ENCODE measurements around the gene GGN. TPM values are rescaled to one million over a fixed set of nuclear protein-coding genes. Genes with fewer than 3 reads are reported as not detected.

The GGN gene
- polyA plus RNA-seq, 1 donor (not counting 4 experiments of a cell fraction or from before 2014, with no cell fraction given), result not detected

- DNase-seq (ENCODE audit: low read depth, low spot score) (no peak), FAIRE-seq (no peak)
- TF ChIP-seq EZH2 (IDR thresholded peaks at IDR 0.05; ENCODE audit: low read length), result no peak
- TF ChIP-seq, protein P1, sequence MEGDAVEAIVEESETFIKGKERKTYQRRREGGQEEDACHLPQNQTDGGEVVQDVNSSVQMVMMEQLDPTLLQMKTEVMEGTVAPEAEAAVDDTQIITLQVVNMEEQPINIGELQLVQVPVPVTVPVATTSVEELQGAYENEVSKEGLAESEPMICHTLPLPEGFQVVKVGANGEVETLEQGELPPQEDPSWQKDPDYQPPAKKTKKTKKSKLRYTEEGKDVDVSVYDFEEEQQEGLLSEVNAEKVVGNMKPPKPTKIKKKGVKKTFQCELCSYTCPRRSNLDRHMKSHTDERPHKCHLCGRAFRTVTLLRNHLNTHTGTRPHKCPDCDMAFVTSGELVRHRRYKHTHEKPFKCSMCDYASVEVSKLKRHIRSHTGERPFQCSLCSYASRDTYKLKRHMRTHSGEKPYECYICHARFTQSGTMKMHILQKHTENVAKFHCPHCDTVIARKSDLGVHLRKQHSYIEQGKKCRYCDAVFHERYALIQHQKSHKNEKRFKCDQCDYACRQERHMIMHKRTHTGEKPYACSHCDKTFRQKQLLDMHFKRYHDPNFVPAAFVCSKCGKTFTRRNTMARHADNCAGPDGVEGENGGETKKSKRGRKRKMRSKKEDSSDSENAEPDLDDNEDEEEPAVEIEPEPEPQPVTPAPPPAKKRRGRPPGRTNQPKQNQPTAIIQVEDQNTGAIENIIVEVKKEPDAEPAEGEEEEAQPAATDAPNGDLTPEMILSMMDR (optimal IDR thresholded peaks at IDR 0.05 in 1 of 3, IDR thresholded peaks at IDR 0.05 in 1 of 3, conservative IDR thresholded peaks at IDR 0.05 in 1 of 3; ENCODE audit: extremely low read depth in 1 of 3, insufficient read depth in 2 of 3, low read length in 3 of 3), result no peak
- Histone ChIP-seq H4K20me1 (ENCODE audit: control insufficient read depth, extremely low read depth, insufficient read depth, low read length) (no peaks in the 10 kb centered on the region), H3K4me3 (ENCODE audit: control insufficient read depth in 2 of 3, extremely low read depth in 1 of 3, insufficient read depth in 2 of 3, low read depth in 1 of 3, low read length in 3 of 3) (peak overlapping the region; percentile 75 to 89 (median 83)), H3K9ac (ENCODE audit: control insufficient read depth, extremely low read depth, insufficient read depth, low read length) (peak overlapping the region; percentile 97), H3K79me2 (ENCODE audit: control insufficient read depth, insufficient read depth, low read length) (peaks cover 38% of the 10 kb centered on the region), H3K9me3 (ENCODE audit: control insufficient read depth, low read depth, low read length) (no peaks in the 10 kb centered on the region), H3K4me2 (ENCODE audit: control insufficient read depth, extremely low read depth, insufficient read depth, low read depth, low read length) (peak overlapping the region; percentile 100), H3K27ac (ENCODE audit: control insufficient read depth, insufficient read depth, low read length) (peak overlapping the region; percentile 84), H2AFZ (ENCODE audit: control insufficient read depth, low read length) (peak overlapping the region; percentile 93), H3K9me1 (ENCODE audit: control insufficient read depth, extremely low read depth, insufficient read depth, low read length) (peaks cover 9% of the 10 kb centered on the region), H3K36me3 (ENCODE audit: control insufficient read depth in 2 of 2, extremely low read depth in 1 of 2, insufficient read depth in 2 of 2, low read length in 2 of 2) (peaks cover 15 to 17% of the 10 kb centered on the region in 2 experiments), H3K27me3 (ENCODE audit: control insufficient read depth, extremely low read depth, insufficient read depth, low read length) (no peaks in the 10 kb centered on the region), H3K4me1 (ENCODE audit: control insufficient read depth, extremely low read depth, insufficient read depth, low read length) (peaks cover 14% of the 10 kb centered on the region)
- dilution Hi-C loops (cut with MboI; ENCODE audit: extremely low pct_ligation_motif_present, low sequenced_read_pairs), result no loop called here
Observed at GRCh38 chr19:38375098-38375493, 12.7 kb downstream of the GGN start.

DNA sequence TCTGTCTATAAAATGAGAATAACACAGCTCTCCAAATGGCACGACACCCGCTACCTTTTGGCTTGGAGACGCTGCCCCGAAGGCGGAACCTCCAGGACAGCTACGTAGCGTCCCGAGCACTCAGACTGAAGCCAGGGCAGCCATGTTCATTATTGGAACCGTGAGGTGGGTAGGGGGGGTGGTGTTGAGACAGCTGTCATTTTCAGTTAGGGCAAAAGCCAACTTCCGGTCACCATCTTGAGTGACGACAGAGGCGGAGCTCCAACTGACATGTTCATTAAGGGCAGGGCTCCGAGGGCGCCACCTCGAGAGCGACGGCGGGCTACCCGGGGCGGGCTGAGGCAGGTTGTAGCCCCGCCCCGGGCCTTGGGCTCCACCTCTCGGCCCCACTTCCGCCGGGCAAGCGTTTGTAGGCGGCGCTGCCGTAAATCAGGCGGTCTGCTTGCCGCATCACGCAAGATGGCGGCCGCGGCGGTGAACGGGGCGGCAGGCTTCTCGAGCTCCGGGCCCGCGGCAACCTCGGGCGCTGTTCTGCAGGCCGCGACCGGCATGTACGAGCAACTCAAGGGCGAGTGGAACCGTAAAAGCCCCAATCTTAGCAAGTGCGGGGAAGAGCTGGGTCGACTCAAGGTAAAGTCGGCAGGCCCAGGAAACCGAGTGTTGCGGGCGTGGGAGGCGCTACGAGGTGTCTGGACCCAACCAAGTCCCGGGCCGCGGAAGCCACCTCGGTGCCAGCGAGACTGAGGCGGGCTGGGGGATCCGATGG lies 13.3 kb downstream of the GGN start, which contains the start of gene PSMD8:
Gene PSMD8, plus strand, starts transcription at position 240 of the 766 bp plus-strand sequence. Its CDS starts 31 bp downstream, at position 271.
- TF ChIP-seq EZH2 (IDR thresholded peaks at IDR 0.05; ENCODE audit: low read length), result no peak
- TF ChIP-seq, protein P1 (optimal IDR thresholded peaks at IDR 0.05 in 1 of 3, IDR thresholded peaks at IDR 0.05 in 1 of 3, conservative IDR thresholded peaks at IDR 0.05 in 1 of 3; ENCODE audit: extremely low read depth in 1 of 3, insufficient read depth in 2 of 3, low read length in 3 of 3), result peak in 2 of 3 experiments; percentile 24 to 25
- peaks cover 14% of the 10 kb centered on the region for H3K4me1 ChIP-seq (ENCODE audit: control insufficient read depth, extremely low read depth, insufficient read depth, low read length)
- H3K9me1 ChIP-seq (ENCODE audit: control insufficient read depth, extremely low read depth, insufficient read depth, low read length), result peaks cover 9% of the 10 kb centered on the region
- H2AFZ ChIP-seq (ENCODE audit: control insufficient read depth, low read length), result peak within 1 kb of the TSS; percentile 95
- FAIRE-seq, result peak; percentile 83
- H3K36me3 ChIP-seq (ENCODE audit: control insufficient read depth in 2 of 2, extremely low read depth in 1 of 2, insufficient read depth in 2 of 2, low read length in 2 of 2), result peaks cover 14 to 17% of the 10 kb centered on the region in 2 experiments
- H3K4me3 ChIP-seq (ENCODE audit: control insufficient read depth in 2 of 3, extremely low read depth in 1 of 3, insufficient read depth in 2 of 3, low read depth in 1 of 3, low read length in 3 of 3), result peak within 1 kb of the TSS; percentile 75 to 89 (median 83)
- no peaks in the 10 kb centered on the region for H4K20me1 ChIP-seq (ENCODE audit: control insufficient read depth, extremely low read depth, insufficient read depth, low read length)
- peak within 1 kb of the TSS; percentile 84 for H3K27ac ChIP-seq (ENCODE audit: control insufficient read depth, insufficient read depth, low read length)
- H3K9ac ChIP-seq (ENCODE audit: control insufficient read depth, extremely low read depth, insufficient read depth, low read length), result peak within 1 kb of the TSS; percentile 97
- DNase-seq (ENCODE audit: low read depth, low spot score), result peak; percentile 84
- peak within 1 kb of the TSS; percentile 100 for H3K4me2 ChIP-seq (ENCODE audit: control insufficient read depth, extremely low read depth, insufficient read depth, low read depth, low read length)
- peaks cover 38% of the 10 kb centered on the region for H3K79me2 ChIP-seq (ENCODE audit: control insufficient read depth, insufficient read depth, low read length)
- no peaks in the 10 kb centered on the region for H3K27me3 ChIP-seq (ENCODE audit: control insufficient read depth, extremely low read depth, insufficient read depth, low read length)
- dilution Hi-C loops (cut with MboI; ENCODE audit: extremely low pct_ligation_motif_present, low sequenced_read_pairs), result no loop called here
- no peaks in the 10 kb centered on the region for H3K9me3 ChIP-seq (ENCODE audit: control insufficient read depth, low read depth, low read length)
